ENCODE results near the gene GSAP. TPM values are rescaled to one million over a fixed set of nuclear protein-coding genes. Genes with fewer than 3 reads are reported as not detected.

The GSAP gene
- total RNA-seq, 1 donor from 2014 or later: 9.9 TPM

- DNase-seq (ENCODE audit: low spot score): no peak
These were observed 7.0 kb downstream of the GSAP start for GRCh38 chr7:77409005-77409738.

- DNase-seq (ENCODE audit: low spot score): no peak
These were observed 8.2 kb downstream of the GSAP start for GRCh38 chr7:77407906-77408305.

- no peak for DNase-seq (ENCODE audit: low spot score)
These were observed 9.7 kb downstream of the GSAP start for GRCh38 chr7:77406421-77406820.

GRCh38 chr7:77404641-77405040, 11.5 kb downstream of the GSAP start:
- no peak for DNase-seq (ENCODE audit: low spot score)

GRCh38 chr7:77403957-77404356, 12.2 kb downstream of the GSAP start:
- DNase-seq (ENCODE audit: low spot score): no peak

GRCh38 chr7:77402818-77403217, 13.3 kb downstream of the GSAP start:
- no peak for DNase-seq (ENCODE audit: low spot score)

- no peak for DNase-seq (ENCODE audit: low spot score)
These were observed 15.1 kb downstream of the GSAP start for GRCh38 chr7:77401002-77401401.

GRCh38 chr7:77399816-77400215, 16.3 kb downstream of the GSAP start:
- no peak for DNase-seq (ENCODE audit: low spot score)

- no peak for DNase-seq (ENCODE audit: low spot score)
These were observed 19.1 kb downstream of the GSAP start for GRCh38 chr7:77396894-77397547.

- DNase-seq (ENCODE audit: low spot score): no peak
These were observed 20.5 kb downstream of the GSAP start for GRCh38 chr7:77395626-77396025.

GRCh38 chr7:77393954-77394353, 22.2 kb downstream of the GSAP start:
- no peak for DNase-seq (ENCODE audit: low spot score)

GRCh38 chr7:77393261-77393660, 22.9 kb downstream of the GSAP start:
- DNase-seq (ENCODE audit: low spot score): no peak

- no peak for DNase-seq (ENCODE audit: low spot score)
These were observed 24.9 kb downstream of the GSAP start for GRCh38 chr7:77391230-77391629.

GRCh38 chr7:77388055-77388641, 28.0 kb downstream of the GSAP start:
- DNase-seq (ENCODE audit: low spot score): no peak

GRCh38 chr7:77386165-77386822, 29.9 kb downstream of the GSAP start:
- DNase-seq (ENCODE audit: low spot score): peak; percentile 9

GRCh38 chr7:77383333-77383740, 32.8 kb downstream of the GSAP start:
- no peak for DNase-seq (ENCODE audit: low spot score)

- no peak for DNase-seq (ENCODE audit: low spot score)
These were observed 33.6 kb downstream of the GSAP start for GRCh38 chr7:77382532-77382931.

- no peak for DNase-seq (ENCODE audit: low spot score)
These were observed 37.6 kb downstream of the GSAP start for GRCh38 chr7:77378584-77378983.

- no peak for DNase-seq (ENCODE audit: low spot score)
These were observed 45.5 kb downstream of the GSAP start for GRCh38 chr7:77370606-77371005.

- no peak for DNase-seq (ENCODE audit: low spot score)
These were observed 47.2 kb downstream of the GSAP start for GRCh38 chr7:77368974-77369373.

GRCh38 chr7:77367976-77368375, 48.2 kb downstream of the GSAP start:
- no peak for DNase-seq (ENCODE audit: low spot score)

- DNase-seq (ENCODE audit: low spot score): no peak
These were observed 53.2 kb downstream of the GSAP start for GRCh38 chr7:77362905-77363304.
